Esophagus muscularis mucosa (tissue), 3 donors: ENCODE measurements around the gene PAM.

Experiments used
- CTCF ChIP-seq, 3 experiments: fragments of 200-600 bp in 2 of 3; fragments of 450-650 bp in 1 of 3; sonication (generic) in 2 of 3; IDR thresholded peaks; one replicate each; pipeline ENCODE4 v1.5.1; 2017 to 2019; ENCODE audit warnings: antibody characterized with exemption in 3 of 3, mild to moderate bottlenecking in 2 of 3, moderate library complexity in 1 of 3
- POLR2A ChIP-seq: fragments of 450-650 bp; IDR thresholded peaks from one replicate; pipeline ENCODE4 v1.6.1; 2017; ENCODE audit warnings: antibody characterized with exemption, moderate library complexity, mild to moderate bottlenecking, low read depth

DNA sequence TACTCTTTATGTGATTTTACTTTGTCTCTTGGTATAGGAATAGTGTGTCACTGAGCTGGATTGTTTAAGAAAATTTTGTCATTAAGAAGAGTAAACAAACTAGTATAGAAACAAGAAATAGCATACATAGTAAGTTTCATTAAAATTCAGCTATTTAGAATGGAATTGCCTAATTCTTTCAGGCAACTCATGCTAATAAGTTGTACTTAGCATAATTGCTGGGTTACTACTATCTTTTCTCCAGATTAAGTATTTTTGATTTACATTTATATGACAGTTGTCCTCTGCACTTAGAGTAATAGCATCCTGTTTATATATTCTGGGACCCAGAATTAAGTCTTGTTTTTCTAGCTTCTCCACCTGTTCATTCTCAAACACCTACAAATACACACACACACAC, 85.9 kb downstream of the PAM start:
- TF ChIP-seq CTCF (IDR thresholded peaks at IDR 0.05), result no peak
- TF ChIP-seq POLR2A, result no peak
